ENCODE results near the gene CRYBB3.
"Not testable (repeated sequence)": the region's sequence is repeated elsewhere in the genome, so short reads cannot be mapped to it uniquely, and the experiment has no call there.

Gene CRYBB3

DNA sequence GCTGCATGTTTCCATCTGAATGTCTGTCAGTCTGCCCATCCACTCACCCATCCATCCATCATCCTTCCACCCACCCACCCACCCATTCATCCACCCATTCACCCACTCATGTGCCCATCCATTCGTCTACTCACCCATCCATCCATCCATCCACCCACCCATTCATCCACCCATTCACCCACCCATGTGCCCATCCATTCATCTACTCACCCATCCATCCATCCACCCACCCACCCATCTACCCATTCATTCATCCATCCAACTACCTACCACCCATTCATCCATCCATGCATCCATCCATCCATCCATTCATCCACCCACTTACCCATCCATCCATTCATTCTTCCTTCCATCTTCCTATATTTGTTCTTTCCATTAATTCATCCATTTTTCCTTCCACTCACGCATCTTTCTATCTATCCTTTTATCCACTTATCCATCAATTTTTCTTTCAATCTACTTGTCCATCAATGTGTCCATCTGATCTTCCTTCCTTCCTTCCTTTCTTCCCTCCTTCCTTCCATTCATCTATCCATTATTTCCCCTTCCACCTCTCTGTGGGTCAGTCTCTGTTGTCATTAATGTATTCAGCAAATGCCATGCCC is 8.0 kb downstream of the CRYBB3 start:
- no peak for DNase-seq

- DNase-seq: no peak
Observed at GRCh38 chr22:25208328-25208727, 8.7 kb downstream of the CRYBB3 start.

DNA sequence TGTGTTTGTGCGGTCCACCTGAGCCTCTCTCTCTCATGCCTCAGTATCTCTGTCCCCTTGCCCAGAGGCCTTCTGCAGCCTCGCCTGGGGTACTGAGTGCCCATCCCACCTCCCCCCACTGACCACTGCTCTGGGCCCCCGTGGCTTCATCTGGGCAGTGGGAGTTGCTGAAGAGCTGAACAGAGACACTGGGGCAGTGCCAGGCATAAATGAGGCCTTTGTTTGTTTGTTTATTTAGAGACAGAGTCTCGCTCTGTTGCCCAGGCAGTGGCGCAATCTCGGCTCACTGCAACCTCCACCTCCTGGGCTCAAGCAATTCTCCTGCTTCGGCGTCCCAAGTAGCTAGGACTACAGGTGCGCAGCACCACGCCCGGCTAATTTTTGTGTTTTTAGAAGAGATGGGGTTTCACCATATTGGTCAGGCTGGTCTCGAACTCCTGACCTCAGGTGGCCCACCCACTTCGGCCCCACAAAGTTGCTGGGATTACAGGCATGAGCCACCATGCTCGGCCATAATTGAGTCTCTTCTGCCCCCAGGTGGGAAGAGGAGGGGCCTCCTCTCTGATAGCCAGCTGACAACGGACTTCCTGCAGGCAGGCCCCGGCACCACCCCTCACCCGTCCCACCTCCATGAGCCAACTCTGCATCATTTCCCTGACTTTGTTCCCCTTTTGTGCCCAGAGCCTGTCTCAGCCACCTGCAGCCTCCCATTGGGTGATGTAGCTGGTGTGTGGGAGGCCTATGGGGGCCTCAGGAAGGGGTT is 9.3 kb downstream of the CRYBB3 start:
- DNase-seq: no peak

- DNase-seq: no peak
Observed at GRCh38 chr22:25210793-25211192, 11.1 kb downstream of the CRYBB3 start.

- no peak for DNase-seq
Observed at GRCh38 chr22:25212337-25212736, 12.7 kb downstream of the CRYBB3 start.

- DNase-seq: no peak
Observed at GRCh38 chr22:25213221-25213620, 13.6 kb downstream of the CRYBB3 start.

DNA sequence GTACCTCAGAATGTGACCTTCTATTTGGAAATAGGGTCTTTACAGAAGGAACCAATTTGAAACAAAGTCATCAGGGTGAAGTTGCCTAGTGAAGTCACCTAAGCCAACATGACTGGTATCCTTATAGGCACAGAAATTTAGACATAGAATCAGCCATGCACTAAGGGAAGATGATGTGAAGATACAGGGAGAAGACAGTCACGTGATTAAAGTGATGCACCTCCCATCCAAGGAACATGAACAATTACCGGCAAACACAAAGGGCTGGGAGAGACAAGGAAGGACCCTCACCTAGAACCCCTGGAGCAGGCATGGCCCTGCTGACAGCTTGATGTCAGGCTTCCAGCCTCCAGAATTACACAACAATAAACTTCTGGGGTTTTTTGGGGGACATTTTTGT is 16.6 kb downstream of the CRYBB3 start:
- no peak for DNase-seq

- no peak for DNase-seq
Observed at GRCh38 chr22:25219211-25219689, 19.6 kb downstream of the CRYBB3 start, which contains the start of gene CRYBB2. TSS of gene CRYBB2 (plus strand) at chr22:25219639. CDS start at chr22:25221430, 1,791 bp downstream.

GRCh38 chr22:25219948-25220442 is 20.3 kb downstream of the CRYBB3 start:
- DNase-seq: no peak

DNA sequence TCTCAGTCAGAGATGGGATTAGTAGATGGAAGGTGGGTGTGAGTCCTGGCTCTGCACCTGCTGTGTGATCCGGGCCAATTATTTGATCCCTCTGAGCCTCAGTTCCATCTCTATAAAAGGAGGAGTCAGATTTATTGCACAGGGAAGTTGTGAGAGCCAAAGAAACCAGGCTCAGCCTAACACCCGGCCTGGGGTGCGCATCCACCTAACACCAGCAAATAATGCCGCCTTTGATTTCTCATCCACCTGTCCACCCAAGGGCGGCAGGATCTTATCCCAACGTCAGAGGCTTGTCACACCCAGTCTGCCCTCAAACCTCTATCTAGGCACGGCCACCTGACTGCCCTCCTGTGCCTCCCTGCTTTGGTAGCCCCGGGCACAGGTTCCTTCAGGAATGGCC is 22.1 kb downstream of the CRYBB3 start:
- DNase-seq: no peak

DNA sequence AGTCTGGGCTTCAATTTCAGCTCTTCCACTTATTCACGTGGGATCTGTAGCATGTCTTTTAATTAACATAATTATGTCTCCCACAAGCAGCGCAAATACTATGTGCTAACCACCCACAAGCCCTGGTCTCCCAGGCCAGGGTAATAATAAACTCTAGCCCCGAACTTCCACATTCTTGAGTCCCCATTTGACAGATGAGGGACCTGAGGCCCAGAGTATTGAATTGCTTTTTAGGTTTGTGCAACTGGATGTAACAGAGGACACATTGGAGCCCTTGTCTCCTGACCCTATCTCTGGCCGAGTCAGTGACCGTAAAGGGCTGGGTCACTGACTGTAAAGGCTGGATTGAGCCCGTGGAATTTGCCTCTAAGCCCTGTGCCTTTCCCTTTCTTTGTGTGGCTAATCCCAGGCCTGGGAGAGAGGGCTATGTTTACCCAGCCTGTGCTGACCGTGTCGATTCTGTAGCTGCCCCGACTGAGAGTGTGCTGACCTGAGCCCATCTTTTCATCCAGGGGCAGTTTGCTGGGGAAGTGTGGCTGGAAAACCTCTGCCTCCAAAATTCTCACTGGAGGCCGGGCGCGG is 23.7 kb downstream of the CRYBB3 start:
- no peak for DNase-seq

- DNase-seq: no peak
Observed at GRCh38 chr22:25228822-25229221, 29.2 kb downstream of the CRYBB3 start.

- DNase-seq: not testable (repeated sequence)
Observed at GRCh38 chr22:25230760-25231159, 31.1 kb downstream of the CRYBB3 start.

GRCh38 chr22:25232301-25232700 is 32.6 kb downstream of the CRYBB3 start:
- DNase-seq: no peak

- DNase-seq: not testable (repeated sequence)
Observed at GRCh38 chr22:25233706-25234105, 34.0 kb downstream of the CRYBB3 start.

- DNase-seq: peak; percentile 9
Observed at GRCh38 chr22:25235547-25236290, 36.1 kb downstream of the CRYBB3 start.

- no peak for DNase-seq
Observed at GRCh38 chr22:25236417-25236816, 36.8 kb downstream of the CRYBB3 start.

DNA sequence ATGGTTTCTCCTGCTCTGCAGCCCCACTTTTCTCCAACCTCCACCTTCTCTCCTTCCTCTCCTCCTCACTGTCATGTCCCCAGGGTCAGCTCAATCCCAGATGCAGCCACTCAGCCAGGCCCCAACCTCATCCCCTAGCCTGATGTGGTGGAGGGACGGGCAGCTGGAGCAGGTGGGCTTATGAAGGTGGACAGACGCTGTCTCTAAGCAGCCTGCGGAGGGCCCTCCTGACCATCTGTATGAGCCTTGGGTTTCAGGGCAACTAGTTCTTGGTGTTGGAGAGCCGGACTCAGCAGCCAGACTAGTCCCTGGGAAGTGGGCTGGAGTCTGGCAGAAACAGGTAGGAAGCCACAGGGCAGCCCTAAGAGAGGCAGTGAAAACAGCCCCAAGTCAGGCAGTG is 37.8 kb downstream of the CRYBB3 start:
- no peak for DNase-seq

DNA sequence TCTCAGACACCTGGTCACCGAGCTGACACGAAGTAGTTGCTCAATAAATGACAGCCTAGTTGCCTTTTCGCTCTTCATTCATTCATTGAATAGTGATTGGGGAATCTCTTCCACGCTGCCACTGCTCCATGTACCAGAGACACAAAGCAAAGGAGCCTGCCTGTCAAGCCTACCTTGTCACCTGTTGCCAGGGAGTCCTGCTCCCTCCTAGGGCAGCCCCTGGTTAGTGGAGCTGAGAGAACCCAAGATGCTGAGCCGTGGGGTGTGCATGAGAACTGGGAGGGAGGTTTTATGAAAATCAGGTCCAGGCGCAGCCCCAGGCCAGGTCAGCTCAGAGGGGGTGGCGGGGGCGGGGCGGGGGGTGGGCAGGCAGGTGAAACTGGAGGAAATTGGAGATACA is 38.4 kb downstream of the CRYBB3 start:
- DNase-seq: not testable (repeated sequence)

DNA sequence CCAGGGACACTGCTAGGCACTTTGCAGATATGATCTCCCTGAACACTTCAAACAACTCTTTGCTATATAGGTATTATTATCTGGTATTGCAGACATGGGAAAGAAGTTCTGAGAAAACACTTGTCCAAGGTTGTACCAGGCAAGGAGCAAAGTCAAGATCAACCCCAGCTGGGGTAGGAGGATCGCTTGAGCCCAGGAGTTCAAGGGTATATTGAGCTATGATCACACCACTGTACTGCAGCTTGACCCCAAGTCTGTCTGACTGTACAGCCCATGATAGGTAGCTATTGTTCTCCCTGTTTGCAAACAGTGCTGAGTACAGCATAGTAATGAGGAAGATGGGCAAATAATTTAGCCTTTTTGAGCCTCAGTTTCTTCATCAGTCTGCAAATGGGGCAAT is 55.5 kb downstream of the CRYBB3 start:
- DNase-seq: not testable (repeated sequence)

Data from NCI-H510A (cell line).